ENCODE data around the gene SNED1. TPM values are rescaled to one million over a fixed set of nuclear protein-coding genes. Genes with fewer than 3 reads are reported as not detected.

Gene SNED1
- total and polyA plus RNA-seq, 2 experiments from 2014 or later, result 1.5 to 2.8 TPM

DNA sequence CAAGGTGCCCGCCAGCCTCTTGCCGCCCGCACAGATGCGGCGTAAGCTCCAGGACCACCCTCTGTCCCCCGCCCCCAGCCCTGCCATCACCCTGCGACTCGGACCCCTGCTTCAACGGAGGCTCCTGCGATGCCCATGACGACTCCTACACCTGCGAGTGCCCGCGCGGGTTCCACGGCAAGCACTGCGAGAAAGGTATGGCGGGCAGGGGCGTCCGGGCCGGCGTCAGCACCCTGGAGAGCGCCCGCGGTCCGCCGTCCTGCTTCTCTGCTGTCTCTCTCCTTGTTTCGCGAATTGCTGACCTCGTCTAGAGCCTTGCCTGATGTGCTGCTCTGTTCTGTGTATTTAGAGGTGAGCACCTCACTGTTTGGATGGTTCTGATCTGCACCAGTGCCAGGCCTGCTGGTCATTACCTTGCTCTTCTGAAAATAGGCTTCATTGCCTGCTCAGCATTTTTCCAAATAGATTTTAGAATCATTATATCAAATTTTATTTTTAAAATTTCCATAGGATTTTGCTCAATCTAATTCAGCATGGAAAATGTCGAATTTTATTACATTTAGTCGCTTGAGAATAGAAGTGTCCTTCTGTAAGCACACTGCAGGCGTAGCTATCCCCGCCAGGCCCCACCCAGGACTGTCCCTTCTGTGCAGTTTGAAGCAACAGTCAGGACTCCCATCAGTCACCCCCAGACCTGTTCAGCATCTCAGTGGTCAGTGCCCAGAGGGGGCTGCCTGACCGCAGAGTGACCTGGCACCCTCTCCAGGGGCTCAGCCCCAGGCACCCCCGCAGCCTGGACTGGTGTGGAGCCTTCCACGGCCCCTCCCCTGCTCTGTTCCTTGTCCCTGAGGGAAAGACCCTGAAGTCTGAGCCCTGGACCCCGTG lies 51.6 kb downstream of the SNED1 start:
- peak; percentile 95 for ATAC-seq
- Mint-ChIP-seq H3K27ac (no peak overlapping the region), H3K36me3 (ENCODE audit: low read depth) (no peaks in the 10 kb centered on the region)

DNA sequence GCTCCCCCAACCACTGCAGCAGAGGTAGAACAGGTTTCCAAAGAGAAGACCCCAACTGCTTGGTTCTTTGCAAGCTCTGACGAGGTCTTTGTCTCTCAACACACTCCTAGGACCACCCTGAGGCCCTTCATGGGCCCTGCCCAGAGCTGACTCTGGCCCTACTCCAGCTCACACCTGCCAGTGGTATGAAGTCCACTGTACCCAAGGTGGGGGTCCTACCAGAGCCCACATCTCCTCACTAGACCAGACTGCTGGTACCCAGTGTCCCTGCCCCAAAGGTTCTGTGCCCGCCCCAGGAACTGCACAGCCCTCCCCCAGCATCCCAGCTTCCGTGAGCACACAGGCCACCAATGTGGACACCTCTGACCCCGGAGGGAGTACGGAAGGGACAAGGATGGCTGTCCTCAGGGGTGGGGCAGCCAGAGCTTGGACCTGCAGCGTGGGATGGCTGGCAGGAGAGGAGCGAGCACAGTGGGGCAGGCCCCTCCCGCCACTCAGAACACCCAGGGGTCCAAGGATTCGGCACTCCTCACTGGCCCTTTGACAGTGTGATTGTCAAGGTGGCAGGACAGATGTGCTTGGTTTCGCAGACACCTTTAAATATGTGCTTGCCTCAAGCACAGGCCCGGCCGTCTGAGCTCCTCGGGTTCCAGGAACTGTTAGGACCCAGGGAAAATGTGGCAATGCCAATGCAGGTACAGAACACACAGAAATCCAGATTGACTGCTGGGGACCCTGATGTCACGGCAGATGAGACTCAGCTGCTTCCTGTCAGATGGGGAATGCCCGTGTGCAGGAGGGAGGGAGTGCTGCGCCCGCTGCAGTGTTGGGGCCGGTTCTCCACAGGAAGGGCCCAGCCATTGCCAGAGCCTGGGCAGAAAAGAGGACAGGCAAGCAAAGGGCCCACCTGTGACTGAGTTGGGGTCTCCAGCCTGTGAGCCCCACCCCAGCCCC lies 52.5 kb downstream of the SNED1 start:
- Histone ChIP-seq H3K27ac (ENCODE audit: low read depth) (no peak overlapping the region), H3K9me2 (ENCODE audit: insufficient read depth) (peaks cover 4% of the 10 kb centered on the region; the same call in 1 of the 2 replicates), H4K20me1 (replicated peaks; ENCODE audit: insufficient read depth) (no peaks in the 10 kb centered on the region), H2AFZ (no peak overlapping the region), H3K27me3 (ENCODE audit: insufficient read depth) (no peaks in the 10 kb centered on the region), H3K79me2 (replicated peaks; ENCODE audit: insufficient read depth) (no peaks in the 10 kb centered on the region), H3K4me3 (no peak overlapping the region), H3K4me1 (ENCODE audit: insufficient read depth) (no peaks in the 10 kb centered on the region), H3K36me3 (ENCODE audit: insufficient read depth) (no peaks in the 10 kb centered on the region), H3K4me2 (no peak overlapping the region), H3F3A (replicated peaks; ENCODE audit: low read depth) (no peaks in the 10 kb centered on the region)
- no peaks in the 10 kb centered on the region for H3K36me3 Mint-ChIP-seq (ENCODE audit: low read depth)
- peaks cover 2% of the 10 kb centered on the region for H3K27me3 Mint-ChIP-seq (ENCODE audit: insufficient read depth, low read depth, poor library complexity)
- no peak for DNase-seq (ENCODE audit: low spot score)
- no peak overlapping the region for H3K27ac Mint-ChIP-seq
- peaks cover 2% of the 10 kb centered on the region; the same call in 1 of the 3 replicates for H3K9me3 Mint-ChIP-seq
- H3K4me3 Mint-ChIP-seq, result no peak overlapping the region
- no peaks in the 10 kb centered on the region; the same call in 2 of the 3 replicates for H3K4me1 Mint-ChIP-seq
- ATAC-seq, result no peak
- TF ChIP-seq, protein P1, sequence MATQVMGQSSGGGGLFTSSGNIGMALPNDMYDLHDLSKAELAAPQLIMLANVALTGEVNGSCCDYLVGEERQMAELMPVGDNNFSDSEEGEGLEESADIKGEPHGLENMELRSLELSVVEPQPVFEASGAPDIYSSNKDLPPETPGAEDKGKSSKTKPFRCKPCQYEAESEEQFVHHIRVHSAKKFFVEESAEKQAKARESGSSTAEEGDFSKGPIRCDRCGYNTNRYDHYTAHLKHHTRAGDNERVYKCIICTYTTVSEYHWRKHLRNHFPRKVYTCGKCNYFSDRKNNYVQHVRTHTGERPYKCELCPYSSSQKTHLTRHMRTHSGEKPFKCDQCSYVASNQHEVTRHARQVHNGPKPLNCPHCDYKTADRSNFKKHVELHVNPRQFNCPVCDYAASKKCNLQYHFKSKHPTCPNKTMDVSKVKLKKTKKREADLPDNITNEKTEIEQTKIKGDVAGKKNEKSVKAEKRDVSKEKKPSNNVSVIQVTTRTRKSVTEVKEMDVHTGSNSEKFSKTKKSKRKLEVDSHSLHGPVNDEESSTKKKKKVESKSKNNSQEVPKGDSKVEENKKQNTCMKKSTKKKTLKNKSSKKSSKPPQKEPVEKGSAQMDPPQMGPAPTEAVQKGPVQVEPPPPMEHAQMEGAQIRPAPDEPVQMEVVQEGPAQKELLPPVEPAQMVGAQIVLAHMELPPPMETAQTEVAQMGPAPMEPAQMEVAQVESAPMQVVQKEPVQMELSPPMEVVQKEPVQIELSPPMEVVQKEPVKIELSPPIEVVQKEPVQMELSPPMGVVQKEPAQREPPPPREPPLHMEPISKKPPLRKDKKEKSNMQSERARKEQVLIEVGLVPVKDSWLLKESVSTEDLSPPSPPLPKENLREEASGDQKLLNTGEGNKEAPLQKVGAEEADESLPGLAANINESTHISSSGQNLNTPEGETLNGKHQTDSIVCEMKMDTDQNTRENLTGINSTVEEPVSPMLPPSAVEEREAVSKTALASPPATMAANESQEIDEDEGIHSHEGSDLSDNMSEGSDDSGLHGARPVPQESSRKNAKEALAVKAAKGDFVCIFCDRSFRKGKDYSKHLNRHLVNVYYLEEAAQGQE (IDR thresholded peaks at IDR 0.05; ENCODE audit: unreplicated experiment), result no peak
- TF ChIP-seq ZNF114 (CRISPR knock-in tag; IDR thresholded peaks at IDR 0.05), result no peak
- TF ChIP-seq ZNF331 (CRISPR knock-in tag; IDR thresholded peaks at IDR 0.05; ENCODE audit: low read depth), result no peak
- no peak for TF ChIP-seq POLR2AphosphoS5 (IDR thresholded peaks at IDR 0.05; ENCODE audit: low read depth)

More for the DNA sequence above, 51.6 kb downstream of the SNED1 start:
- Histone ChIP-seq H3K27me3 (ENCODE audit: insufficient read depth) (no peaks in the 10 kb centered on the region), H3K79me2 (replicated peaks; ENCODE audit: insufficient read depth) (no peaks in the 10 kb centered on the region), H3F3A (replicated peaks; ENCODE audit: low read depth) (no peaks in the 10 kb centered on the region), H2AFZ (no peak overlapping the region), H3K4me2 (no peak overlapping the region), H3K9me2 (ENCODE audit: insufficient read depth) (peaks cover 4% of the 10 kb centered on the region; the same call in 1 of the 2 replicates), H4K20me1 (replicated peaks; ENCODE audit: insufficient read depth) (no peaks in the 10 kb centered on the region), H3K4me1 (ENCODE audit: insufficient read depth) (no peaks in the 10 kb centered on the region), H3K27ac (ENCODE audit: low read depth) (no peak overlapping the region), H3K36me3 (ENCODE audit: insufficient read depth) (no peaks in the 10 kb centered on the region), H3K4me3 (no peak overlapping the region)
- Mint-ChIP-seq H3K4me1 (no peaks in the 10 kb centered on the region; the same call in 2 of the 3 replicates), H3K27me3 (ENCODE audit: insufficient read depth, low read depth, poor library complexity) (peaks cover under 1% of the 10 kb centered on the region), H3K9me3 (peaks cover 4% of the 10 kb centered on the region; the same call in 1 of the 3 replicates), H3K4me3 (no peak overlapping the region)
- peak; percentile 68 for DNase-seq (ENCODE audit: low spot score)
- TF ChIP-seq CREB1 (CRISPR knock-in tag; IDR thresholded peaks at IDR 0.05; ENCODE audit: low read depth), result 0 out of 2 replicates have a peak, but pooled peaks have one; percentile 26
- TF ChIP-seq, protein P1 (IDR thresholded peaks at IDR 0.05; ENCODE audit: unreplicated experiment), result peak; percentile 95
- TF ChIP-seq, protein P2, sequence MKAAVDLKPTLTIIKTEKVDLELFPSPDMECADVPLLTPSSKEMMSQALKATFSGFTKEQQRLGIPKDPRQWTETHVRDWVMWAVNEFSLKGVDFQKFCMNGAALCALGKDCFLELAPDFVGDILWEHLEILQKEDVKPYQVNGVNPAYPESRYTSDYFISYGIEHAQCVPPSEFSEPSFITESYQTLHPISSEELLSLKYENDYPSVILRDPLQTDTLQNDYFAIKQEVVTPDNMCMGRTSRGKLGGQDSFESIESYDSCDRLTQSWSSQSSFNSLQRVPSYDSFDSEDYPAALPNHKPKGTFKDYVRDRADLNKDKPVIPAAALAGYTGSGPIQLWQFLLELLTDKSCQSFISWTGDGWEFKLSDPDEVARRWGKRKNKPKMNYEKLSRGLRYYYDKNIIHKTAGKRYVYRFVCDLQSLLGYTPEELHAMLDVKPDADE (IDR thresholded peaks at IDR 0.05), result no peak

All from GM23338 (cell line).